Esophagus (tissue), 2 donors: Measurements from ENCODE around the gene STK25. TPM values are rescaled to one million over a fixed set of nuclear protein-coding genes. Genes with fewer than 3 reads are reported as not detected.

Experiments used
- H3K27ac ChIP-seq, 2 donors: one replicate each; pipeline ENCODE4 v1.5.1; 2013; ENCODE audit warnings: low read depth in 2 of 2, mild to moderate bottlenecking in 2 of 2, inconsistent platforms in 1 of 2, low read length in 1 of 2, moderate library complexity in 1 of 2
- H3K27me3 ChIP-seq, 2 donors: one replicate each; pipeline ENCODE4 v1.6.1; 2013; ENCODE audit warnings: low read length in 2 of 2, control low read depth in 1 of 2, mild to moderate bottlenecking in 1 of 2; ENCODE audit not compliant: insufficient read depth in 2 of 2, control insufficient read depth in 1 of 2
- H3K36me3 ChIP-seq, 2 donors: one replicate each; pipeline ENCODE4 v1.6.1; 2013; ENCODE audit warnings: low read length in 1 of 2; ENCODE audit not compliant: control insufficient read depth in 2 of 2, insufficient read depth in 2 of 2
- H3K4me1 ChIP-seq, 2 donors: one replicate each; pipeline ENCODE4 v1.6.1; 2013; ENCODE audit warnings: low read length in 1 of 2; ENCODE audit not compliant: control insufficient read depth in 2 of 2, insufficient read depth in 2 of 2
- H3K4me3 ChIP-seq, 2 donors: one replicate each; pipeline ENCODE4 v1.5.1; 2013; ENCODE audit warnings: low read length in 2 of 2, mild to moderate bottlenecking in 2 of 2, low read depth in 1 of 2, moderate library complexity in 1 of 2
- H3K9me3 ChIP-seq, 2 donors: one replicate each; pipeline ENCODE4 v1.6.1; 2013; ENCODE audit warnings: mild to moderate bottlenecking in 2 of 2, low read depth in 1 of 2, low read length in 1 of 2, moderate library complexity in 1 of 2; ENCODE audit not compliant: control insufficient read depth in 2 of 2, insufficient read depth in 1 of 2
- WGBS, 2 donors: extraction: QIAGEN DNeasy Blood & Tissue Kit; methylation state at CpG; one replicate each; pipeline ENCODE4 v1.1.7; 2013; 5-methylcytosine and 5-hydroxymethylcytosine counted together
- polyA plus RNA-seq, 2 donors: library from polyadenylated mRNA; stranded (reverse); fragments of 200-250 nt; gene quantifications; one replicate each; pipeline ENCODE4 v1.2.3, GENCODE V29; 2013
- donor health status: healthy with polysubstance abuse.
- donor health status: Bipolar disorder and iron deficiency.

Gene STK25
- polyA plus RNA-seq, 2 donors: 116 to 132 TPM

DNA sequence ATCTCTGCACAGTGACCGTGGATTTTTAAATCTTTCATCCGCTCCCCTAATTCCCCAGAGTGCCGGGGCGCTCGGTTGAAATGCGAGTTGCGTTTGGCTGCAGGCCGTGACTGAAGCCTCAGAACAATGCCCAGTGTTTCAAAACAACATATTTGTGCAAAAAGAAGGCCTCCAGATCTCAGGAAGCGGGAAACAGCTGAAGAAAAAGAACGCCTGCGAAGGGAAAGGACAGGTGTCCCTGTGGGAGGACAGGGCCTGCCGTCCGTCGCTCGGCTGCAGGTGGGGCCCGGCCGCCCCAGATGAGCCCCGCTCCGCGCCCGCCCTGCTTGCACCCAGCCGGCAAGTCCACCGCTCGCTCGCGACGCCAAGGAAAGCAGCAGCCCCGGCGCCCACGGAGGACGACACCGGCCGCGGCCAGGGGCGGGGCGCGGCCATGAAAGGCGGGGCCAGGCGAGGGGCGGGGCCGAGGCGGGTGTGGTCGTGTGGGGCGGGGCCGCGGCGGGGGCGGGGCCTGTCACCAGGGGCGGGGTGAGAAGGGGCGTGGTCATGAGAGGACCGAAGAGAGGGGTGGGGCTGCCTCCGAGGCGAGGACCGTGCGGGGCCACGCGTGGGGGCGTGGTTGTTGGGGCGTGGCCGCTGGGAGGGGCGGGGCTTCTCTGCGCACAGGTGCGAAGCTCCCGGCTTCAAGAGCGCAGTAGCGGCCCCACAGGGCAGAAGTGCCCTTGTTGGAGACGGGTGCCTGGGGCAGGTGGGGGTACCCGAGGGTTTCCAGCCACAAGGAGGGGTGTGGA is 32.6 kb upstream of the STK25 start:
- 9% methylated on average over 38 to 68 of the region's 68 CpGs for WGBS, 2 donors
- Histone ChIP-seq H3K9me3 (peaks cover 0 to 7% of the 10 kb centered on the region in 2 donors), H3K27me3 (no peaks in the 10 kb centered on the region), H3K36me3 (no peaks in the 10 kb centered on the region), H3K27ac (peak overlapping the region in 1 of 2 donors; percentile 8), H3K4me3 (peak overlapping the region; percentile 42 to 43), H3K4me1 (peaks cover 3 to 10% of the 10 kb centered on the region in 2 donors)

DNA sequence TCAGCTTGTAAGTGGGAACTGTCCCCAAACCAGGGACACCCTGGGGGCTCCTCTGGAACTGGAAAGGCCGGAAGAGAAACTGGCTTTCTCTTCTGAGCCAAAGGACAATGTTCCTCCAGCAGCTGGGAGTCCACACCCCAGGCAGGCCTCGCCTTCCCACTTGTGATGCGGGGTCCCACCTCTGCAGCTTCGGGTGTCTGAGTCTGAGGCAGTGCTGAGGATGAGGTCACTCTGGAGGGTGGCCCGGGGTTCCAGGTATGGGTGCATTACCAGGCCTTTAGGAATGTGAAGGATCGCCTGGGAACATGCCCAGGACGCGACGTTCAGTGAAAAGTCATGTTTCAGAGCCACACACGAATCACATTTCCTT is 32.0 kb upstream of the STK25 start:
- H3K27ac ChIP-seq: no peak overlapping the region
- 45% methylated on average over 10 of the region's 10 CpGs for WGBS, 2 donors
- H3K9me3 ChIP-seq: peaks cover 0 to 6% of the 10 kb centered on the region in 2 donors
- H3K36me3 ChIP-seq: no peaks in the 10 kb centered on the region
- no peaks in the 10 kb centered on the region for H3K27me3 ChIP-seq
- H3K4me1 ChIP-seq: peaks cover 3 to 10% of the 10 kb centered on the region in 2 donors
- H3K4me3 ChIP-seq: peak overlapping the region; percentile 11 to 42

DNA sequence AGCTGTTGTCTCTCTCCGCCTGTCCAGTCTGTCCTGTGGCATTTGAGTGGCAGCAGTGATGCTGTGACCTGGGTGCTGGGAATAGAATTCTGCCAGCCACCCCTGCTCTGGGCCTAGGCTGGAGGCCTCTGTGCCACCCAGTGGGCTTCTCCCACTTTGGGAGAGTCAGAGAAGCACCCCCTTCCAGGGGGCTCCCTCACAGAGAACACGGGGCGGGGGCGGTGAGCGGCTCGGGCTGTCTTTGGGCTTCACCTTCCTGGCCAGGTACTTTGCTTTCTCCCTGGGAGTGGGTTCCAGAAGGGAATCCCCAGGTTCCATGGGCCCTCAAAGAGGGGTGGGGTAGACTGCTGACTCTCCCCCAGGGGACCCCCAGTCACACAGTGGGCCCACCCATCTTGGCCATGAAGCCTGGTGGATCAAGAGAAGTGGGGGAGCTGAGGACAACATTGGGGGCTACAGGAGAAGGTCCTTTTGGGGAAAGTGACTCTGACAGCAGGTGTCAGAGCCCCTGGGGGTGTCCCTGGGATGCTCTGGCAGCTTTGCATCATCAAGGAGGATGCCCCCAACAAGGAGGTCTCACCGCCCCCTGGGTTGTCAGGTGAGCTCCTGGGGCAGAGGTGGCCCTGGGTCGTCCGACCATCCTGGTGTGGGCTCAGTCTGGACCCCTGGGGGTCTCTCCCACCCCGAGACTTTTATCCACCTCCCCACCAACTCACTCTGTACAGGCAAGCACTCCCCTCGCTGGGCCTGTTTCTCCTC is 31.4 kb upstream of the STK25 start:
- no peaks in the 10 kb centered on the region for H3K36me3 ChIP-seq
- WGBS, 2 donors: 91 to 95% methylated on average over 8 to 11 of the region's 11 CpGs
- H3K4me3 ChIP-seq: no peak overlapping the region
- H3K27me3 ChIP-seq: no peaks in the 10 kb centered on the region
- H3K4me1 ChIP-seq: peaks cover 3 to 10% of the 10 kb centered on the region in 2 donors
- H3K27ac ChIP-seq: no peak overlapping the region
- peaks cover 0 to 5% of the 10 kb centered on the region in 2 donors for H3K9me3 ChIP-seq

DNA sequence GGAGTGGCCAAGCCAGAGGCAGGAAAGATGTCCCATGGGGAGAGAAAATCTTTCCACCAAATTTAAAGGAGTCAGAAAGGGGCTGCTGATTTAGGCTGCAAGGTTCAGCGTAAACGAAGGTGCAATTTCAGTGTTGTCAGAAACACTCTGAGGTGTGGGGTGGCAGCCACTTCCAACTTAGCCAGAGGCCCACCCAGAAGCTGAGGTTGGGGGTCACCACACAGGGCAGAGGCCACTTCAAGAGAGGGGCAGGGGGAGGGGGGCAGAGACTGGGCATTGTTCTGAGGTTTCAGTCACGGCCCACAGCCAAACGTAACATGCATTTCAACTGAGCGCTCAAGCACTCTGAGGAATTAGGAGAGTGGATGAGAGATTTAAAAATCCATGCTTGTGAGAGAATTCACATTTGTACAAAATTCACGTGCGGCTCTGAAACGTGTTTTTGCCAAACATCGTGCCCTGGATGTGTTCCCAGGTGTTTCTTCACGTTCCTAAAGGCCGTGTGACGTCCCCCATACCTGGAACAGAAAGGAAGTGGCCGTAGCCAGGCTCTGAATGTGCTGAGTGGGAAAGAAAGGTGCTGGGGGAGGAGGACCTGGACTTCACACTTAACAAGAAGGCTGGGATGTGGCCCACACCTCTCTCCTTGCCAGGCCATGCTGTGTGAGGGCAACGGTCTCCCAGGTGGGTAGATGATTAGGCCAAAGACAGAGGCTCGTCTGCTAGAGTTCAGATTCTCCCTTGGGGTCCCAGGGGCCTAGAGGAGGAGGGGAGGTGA is 30.6 kb upstream of the STK25 start:
- H3K4me3 ChIP-seq: no peak overlapping the region
- no peak overlapping the region for H3K27ac ChIP-seq
- peaks cover 0 to 5% of the 10 kb centered on the region in 2 donors for H3K9me3 ChIP-seq
- H3K27me3 ChIP-seq: no peaks in the 10 kb centered on the region
- peaks cover 3 to 10% of the 10 kb centered on the region in 2 donors for H3K4me1 ChIP-seq
- no peaks in the 10 kb centered on the region for H3K36me3 ChIP-seq
- WGBS, 2 donors: 86 to 88% methylated on average over 15 of the region's 15 CpGs

DNA sequence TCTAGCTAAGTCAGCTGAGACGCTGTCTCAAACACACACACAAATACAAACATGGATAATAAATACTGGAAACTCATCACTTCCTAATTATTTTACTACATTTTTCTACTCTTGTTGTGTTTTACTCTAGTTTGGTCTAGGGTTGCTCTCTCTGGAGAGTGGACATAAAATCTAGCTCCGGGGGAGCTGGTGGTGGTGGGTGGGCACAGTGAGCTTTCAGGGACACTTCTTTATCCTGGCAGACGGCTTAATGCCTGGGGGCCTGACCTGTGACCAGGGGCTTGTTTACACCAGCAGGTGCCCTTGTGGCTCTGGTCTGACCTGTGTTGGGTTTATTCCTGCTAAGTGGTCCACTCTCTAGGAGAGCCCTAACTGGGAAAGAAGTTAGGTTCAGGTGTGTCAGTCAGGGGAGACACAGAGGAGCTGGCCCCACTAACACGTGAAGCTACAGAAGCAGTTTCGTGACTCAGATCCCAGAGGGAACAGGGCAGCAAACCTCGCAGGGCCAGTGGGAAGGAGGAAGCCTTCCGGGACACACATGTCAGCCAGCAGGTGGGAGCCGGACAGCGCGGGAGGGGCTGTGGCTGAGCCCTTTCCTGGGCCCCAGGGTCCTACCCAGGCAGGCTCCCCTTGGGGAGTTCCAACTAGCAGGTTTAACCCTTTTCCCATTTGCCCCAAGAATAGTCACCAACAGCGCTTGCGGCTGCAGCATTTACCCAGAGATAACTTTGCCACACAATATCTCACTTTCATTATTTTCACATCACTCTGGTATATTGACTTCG is 27.7 kb upstream of the STK25 start:
- Histone ChIP-seq H3K4me3 (no peak overlapping the region), H3K27ac (no peak overlapping the region), H3K4me1 (peaks cover 3 to 4% of the 10 kb centered on the region in 2 donors), H3K36me3 (no peaks in the 10 kb centered on the region), H3K9me3 (no peaks in the 10 kb centered on the region), H3K27me3 (no peaks in the 10 kb centered on the region)
- WGBS, 2 donors: 51 to 57% methylated on average over 13 of the region's 13 CpGs

DNA sequence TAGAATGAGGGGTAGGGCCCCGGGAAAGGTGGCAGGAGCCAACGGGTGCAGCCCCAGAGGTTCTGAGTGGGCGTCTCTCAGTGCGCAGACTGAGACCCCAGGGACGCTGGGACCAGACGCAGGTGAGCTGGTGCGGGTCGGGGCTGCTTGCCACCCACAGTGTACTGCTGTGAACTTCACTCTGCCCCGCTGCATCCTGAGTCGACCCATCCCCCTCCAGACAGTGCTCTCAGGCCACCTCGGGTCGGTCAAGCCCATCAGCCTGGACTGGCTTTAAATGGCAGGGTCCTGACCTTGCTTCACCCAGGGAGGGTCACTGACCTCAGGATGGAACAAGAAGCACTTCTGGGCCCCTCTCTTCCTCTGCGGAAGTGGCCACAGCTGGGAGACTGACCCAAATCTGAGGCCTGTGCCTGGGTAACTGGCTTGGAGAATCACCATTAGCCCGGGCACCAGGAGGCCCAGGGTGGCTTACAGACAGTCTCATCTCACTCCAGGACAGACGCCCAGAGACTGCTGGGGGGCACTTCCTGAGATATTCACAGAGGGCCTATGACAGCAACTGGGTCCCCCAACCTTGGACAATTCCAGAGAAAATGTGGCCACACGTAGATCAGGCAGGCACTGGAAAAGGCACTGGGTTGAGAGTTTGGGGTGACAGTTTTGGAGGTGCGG is 26.5 kb upstream of the STK25 start:
- Histone ChIP-seq H3K27ac (no peak overlapping the region), H3K4me3 (no peak overlapping the region), H3K9me3 (no peaks in the 10 kb centered on the region), H3K4me1 (no peaks in the 10 kb centered on the region), H3K27me3 (no peaks in the 10 kb centered on the region), H3K36me3 (no peaks in the 10 kb centered on the region)
- WGBS, 2 donors: 82 to 85% methylated on average over 17 of the region's 17 CpGs

DNA sequence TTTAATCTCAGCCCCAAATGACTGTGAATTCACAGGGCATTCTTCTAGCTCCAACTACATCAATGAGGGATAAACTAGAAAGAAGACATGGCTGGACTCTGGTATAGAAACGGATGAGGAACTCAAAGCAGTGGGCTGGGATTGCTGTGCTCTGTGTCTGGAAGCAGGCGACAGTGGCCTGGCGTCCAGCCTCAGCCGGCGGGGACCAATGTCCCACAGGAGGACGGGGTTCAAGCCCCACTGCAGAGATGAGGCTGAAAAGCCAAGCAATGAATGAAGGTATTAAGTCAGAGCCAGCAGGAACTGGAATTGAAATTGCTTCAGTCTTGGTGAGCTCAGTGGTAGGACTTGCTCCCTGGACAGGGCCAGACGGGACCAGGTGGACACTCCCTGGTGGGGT is 25.9 kb upstream of the STK25 start:
- H3K4me1 ChIP-seq: no peaks in the 10 kb centered on the region
- no peaks in the 10 kb centered on the region for H3K36me3 ChIP-seq
- no peak overlapping the region for H3K27ac ChIP-seq
- 83% methylated on average over 7 of the region's 7 CpGs for WGBS, 2 donors
- H3K27me3 ChIP-seq: no peaks in the 10 kb centered on the region
- H3K4me3 ChIP-seq: no peak overlapping the region
- no peaks in the 10 kb centered on the region for H3K9me3 ChIP-seq

DNA sequence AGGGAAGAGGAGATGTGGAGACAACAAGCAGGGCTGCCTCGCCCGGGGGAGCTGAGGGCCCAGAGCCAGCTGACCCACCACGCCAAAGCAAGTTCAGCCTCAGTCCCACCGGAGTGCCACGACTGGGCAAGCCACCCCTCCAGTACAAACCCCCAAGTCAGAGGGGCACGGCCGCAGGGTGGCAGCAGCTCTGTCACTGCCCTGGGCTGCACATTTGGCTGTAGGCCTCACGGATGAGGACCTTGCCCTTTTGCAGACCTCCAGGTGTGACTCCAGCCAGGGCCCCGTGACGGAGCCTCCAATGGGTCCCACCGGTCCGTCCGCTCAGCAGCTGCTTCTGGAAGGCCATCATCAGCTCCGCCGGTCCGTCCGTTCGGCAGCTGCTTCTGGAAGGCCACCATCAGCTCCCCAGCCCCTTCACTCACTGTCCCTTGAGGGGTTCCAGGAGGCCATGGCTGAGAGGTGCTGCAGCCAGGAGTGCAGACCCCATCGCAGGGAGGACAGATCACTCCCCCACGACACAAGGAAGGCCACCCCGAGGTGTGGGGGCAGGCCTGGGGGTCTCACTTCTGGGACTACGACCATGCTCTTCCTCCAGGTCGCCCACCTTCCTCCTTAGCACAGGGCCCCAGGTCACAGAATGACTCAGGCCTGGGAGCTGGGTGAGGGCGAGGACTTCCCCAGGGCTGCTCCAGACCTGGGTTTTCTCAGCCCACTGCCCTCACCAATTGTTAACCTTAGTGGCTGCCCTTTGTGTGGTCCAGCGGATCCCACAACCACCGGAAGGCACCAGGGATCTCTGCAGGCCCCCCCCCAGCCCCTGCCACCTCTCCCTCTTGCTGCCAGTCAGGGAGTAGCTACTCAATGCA is 24.6 kb upstream of the STK25 start:
- Histone ChIP-seq H3K36me3 (no peaks in the 10 kb centered on the region), H3K27me3 (no peaks in the 10 kb centered on the region), H3K4me1 (no peaks in the 10 kb centered on the region), H3K4me3 (no peak overlapping the region), H3K9me3 (no peaks in the 10 kb centered on the region), H3K27ac (no peak overlapping the region)
- WGBS, 2 donors: 87% methylated on average over 26 of the region's 26 CpGs
